ENCODE results near the gene WSCD2. TPM values are rescaled to one million over a fixed set of nuclear protein-coding genes. Genes with fewer than 3 reads are reported as not detected.

Gene WSCD2
- total RNA-seq, 4 donors from 2014 or later: 6.7 TPM; not detected in 3

DNA sequence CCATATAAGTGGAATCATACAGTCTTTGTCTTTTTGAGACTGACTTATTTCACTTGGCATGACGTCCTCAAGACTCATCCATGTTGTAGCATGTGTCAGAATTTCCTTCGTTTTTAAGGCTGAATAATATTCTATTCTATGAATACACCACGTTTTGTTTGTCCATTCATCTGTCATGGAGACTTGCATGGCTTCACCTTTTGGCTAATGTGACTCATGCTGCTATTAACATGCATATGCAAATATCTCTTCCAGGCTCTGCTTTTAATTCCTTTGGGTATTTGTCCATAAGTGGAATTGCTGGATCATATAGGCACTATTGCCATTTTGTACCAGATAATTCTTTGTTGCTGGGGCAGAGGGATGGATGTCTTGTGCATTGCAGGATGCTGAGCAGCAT lies 19.6 kb upstream of the WSCD2 start:
- Histone ChIP-seq H3K27ac (no peak overlapping the region), H3K9me3 (no peaks in the 10 kb centered on the region), H3K4me1 (no peaks in the 10 kb centered on the region), H3K36me3 (no peaks in the 10 kb centered on the region), H3K4me3 (no peak overlapping the region), H3K27me3 (no peaks in the 10 kb centered on the region)
- no peak for DNase-seq
- TF ChIP-seq CTCF (IDR thresholded peaks at IDR 0.05) (no peak), POLR2A (IDR thresholded peaks at IDR 0.05) (no peak)

- H3K36me3 ChIP-seq: no peaks in the 10 kb centered on the region
- no peaks in the 10 kb centered on the region for H3K9me3 ChIP-seq
- H3K4me3 ChIP-seq: no peak overlapping the region
- TF ChIP-seq POLR2A (IDR thresholded peaks at IDR 0.05) (no peak), CTCF (IDR thresholded peaks at IDR 0.05) (no peak)
- DNase-seq: no peak
- no peaks in the 10 kb centered on the region for H3K27me3 ChIP-seq
- H3K4me1 ChIP-seq: no peaks in the 10 kb centered on the region
- no peak overlapping the region for H3K27ac ChIP-seq
Observed at GRCh38 chr12:108109954-108110353, 19.1 kb upstream of the WSCD2 start.

GRCh38 chr12:108110844-108111243 lies 18.2 kb upstream of the WSCD2 start:
- TF ChIP-seq CTCF (IDR thresholded peaks at IDR 0.05) (no peak), POLR2A (IDR thresholded peaks at IDR 0.05) (no peak)
- H3K27ac ChIP-seq: no peak overlapping the region

DNA sequence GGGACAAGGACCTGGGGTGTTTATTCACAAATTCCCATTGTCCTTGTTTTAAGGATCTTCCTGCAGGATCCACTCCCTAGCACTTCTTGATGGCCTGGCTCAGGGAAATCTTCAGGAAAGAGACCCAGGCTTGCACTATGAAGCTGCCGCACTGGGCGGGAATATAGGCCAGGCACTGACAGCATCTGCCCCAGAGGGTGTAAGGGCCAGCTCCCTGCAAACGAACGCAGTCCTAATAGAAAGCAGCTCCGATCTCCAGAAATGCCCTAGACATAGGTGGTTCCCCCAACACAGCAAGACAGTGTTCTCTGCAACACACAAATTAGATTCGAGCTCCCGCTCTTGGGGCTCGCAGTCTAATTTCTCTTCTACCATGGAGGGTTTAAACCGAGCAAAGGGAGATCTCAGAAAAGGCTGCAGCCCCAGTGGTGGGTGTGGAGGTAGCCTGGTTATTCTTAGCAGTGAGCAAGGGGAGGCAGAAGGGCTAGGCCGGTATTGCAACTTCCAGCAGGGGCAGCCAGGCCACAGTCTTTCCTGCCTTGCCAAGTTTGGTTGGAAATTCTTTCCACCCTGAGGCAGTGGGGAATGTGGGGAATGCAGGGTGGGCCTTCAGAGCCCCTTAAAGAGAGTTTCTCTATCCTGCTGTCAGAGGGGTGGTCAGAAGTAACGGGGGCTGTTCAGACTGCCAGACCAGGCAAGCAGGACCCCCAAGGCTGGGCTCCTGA lies 16.1 kb upstream of the WSCD2 start:
- no peaks in the 10 kb centered on the region for H3K27me3 ChIP-seq
- no peaks in the 10 kb centered on the region for H3K4me1 ChIP-seq
- no peaks in the 10 kb centered on the region for H3K36me3 ChIP-seq
- no peak overlapping the region for H3K4me3 ChIP-seq
- no peak for DNase-seq
- no peak overlapping the region for H3K27ac ChIP-seq
- no peak for TF ChIP-seq POLR2A (IDR thresholded peaks at IDR 0.05)
- H3K9me3 ChIP-seq: no peaks in the 10 kb centered on the region

More at GRCh38 chr12:108110844-108111243, 18.2 kb upstream of the WSCD2 start:
- no peaks in the 10 kb centered on the region for H3K27me3 ChIP-seq
- H3K4me3 ChIP-seq: no peak overlapping the region
- no peaks in the 10 kb centered on the region for H3K4me1 ChIP-seq
- DNase-seq: no peak
- H3K36me3 ChIP-seq: no peaks in the 10 kb centered on the region
- no peaks in the 10 kb centered on the region for H3K9me3 ChIP-seq

- Histone ChIP-seq H3K4me1 (peaks cover 0 to 4% (median 0%) of the 10 kb centered on the region in 4 donors), H3K9me3 (no peaks in the 10 kb centered on the region), H3K36me3 (no peaks in the 10 kb centered on the region), H3K27me3 (no peaks in the 10 kb centered on the region), H3K27ac (peak overlapping the region in 1 of 4 donors; percentile 52), H3K4me3 (no peak overlapping the region)
- TF ChIP-seq CTCF (IDR thresholded peaks at IDR 0.05): no peak
- no peak for TF ChIP-seq POLR2A (IDR thresholded peaks at IDR 0.05)
- peak in 1 of 3 donors; percentile 47 for DNase-seq
Observed at GRCh38 chr12:108115123-108116121, 13.7 kb upstream of the WSCD2 start.

DNA sequence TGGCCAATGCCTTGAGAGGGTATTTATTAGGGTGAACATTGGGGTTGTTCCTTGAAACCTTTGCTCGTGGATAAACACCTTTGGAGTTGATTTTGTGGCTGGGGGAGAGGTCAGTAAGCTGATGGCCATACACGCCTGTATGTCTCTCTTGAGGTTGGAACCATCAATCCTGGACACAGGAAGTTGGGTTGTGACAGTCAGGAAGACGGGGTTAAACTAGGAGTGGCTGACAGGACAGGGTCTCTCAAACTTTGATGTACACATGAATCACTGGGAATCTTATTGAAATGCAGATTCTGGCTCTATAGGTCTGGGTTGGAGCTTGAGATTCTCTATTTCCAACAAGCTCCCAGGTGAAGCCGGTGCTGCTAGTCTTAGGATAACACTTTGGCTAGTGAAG lies 12.8 kb upstream of the WSCD2 start:
- DNase-seq: no peak
- Histone ChIP-seq H3K4me3 (no peak overlapping the region), H3K27ac (peak overlapping the region in 1 of 4 donors; percentile 52), H3K36me3 (no peaks in the 10 kb centered on the region), H3K9me3 (no peaks in the 10 kb centered on the region), H3K4me1 (peaks cover 0 to 4% (median 0%) of the 10 kb centered on the region in 4 donors), H3K27me3 (no peaks in the 10 kb centered on the region)
- TF ChIP-seq POLR2A (IDR thresholded peaks at IDR 0.05): no peak
- TF ChIP-seq CTCF (IDR thresholded peaks at IDR 0.05): no peak

Data from Peyer's patch (tissue), 4 donors.